Lower lobe of right lung (tissue), 2 donors: ENCODE data around the gene RAB35. TPM values are rescaled to one million over a fixed set of nuclear protein-coding genes. Genes with fewer than 3 reads are reported as not detected.
"Not testable (repeated sequence)": the region's sequence is repeated elsewhere in the genome, so short reads cannot be mapped to it uniquely, and the experiment has no call there.

Experiments used
- ATAC-seq, 2 donors: fragments of 200-7000 bp; cut with Tn5 transposase; one replicate each; pipeline ENCODE4 v1.9.1; 2020 to 2022; ENCODE audit warnings: mild to moderate bottlenecking in 2 of 2, moderate library complexity in 2 of 2
- DNase-seq: peaks from one replicate; pipeline ENCODE4 v3.0.0-alpha.2; 2020
- H3K27ac ChIP-seq: fragments of 200-600 bp; one replicate; pipeline ENCODE4 v1.8.0; 2022
- H3K27me3 ChIP-seq: fragments of 200-600 bp; one replicate; pipeline ENCODE4 v1.8.0; 2022; ENCODE audit warnings: low read depth
- H3K36me3 ChIP-seq: fragments of 200-600 bp; one replicate; pipeline ENCODE4 v1.8.0; 2022; ENCODE audit warnings: mild to moderate bottlenecking
- H3K4me1 ChIP-seq: fragments of 200-600 bp; one replicate; pipeline ENCODE4 v1.8.0; 2022
- H3K4me3 ChIP-seq: fragments of 200-600 bp; one replicate; pipeline ENCODE4 v1.8.0; 2022; ENCODE audit warnings: mild to moderate bottlenecking
- H3K9me3 ChIP-seq: fragments of 200-600 bp; one replicate; pipeline ENCODE4 v1.8.0; 2022
- CTCF ChIP-seq: fragments of 200-600 bp; IDR thresholded peaks from one replicate; pipeline ENCODE4 v1.8.0; 2022; ENCODE audit warnings: antibody characterized with exemption, mild to moderate bottlenecking
- intact Hi-C: fragments of 100-400 bp; cut with DNase I; formaldehyde crosslinking; loops from one replicate; pipeline ENCODE4 v1.11.0; 2022
- microRNA-seq: library from miRNA; unstranded; fragments of <30 nt; microRNA quantifications from one replicate; pipeline ENCODE4 v1.2.0, GENCODE V29; 2020; ENCODE audit warnings: borderline number of aligned reads
- total RNA-seq: library from RNA; stranded (reverse); fragmentation: NEBNext Ultra II Directional; extraction: Animal tissue kit (Norgen Biotek cat#: 25700); gene quantifications from one replicate; pipeline ENCODE4 v1.2.1, GENCODE V29; 2021
- donor health status: DM: no; HTN: yes; CAD: no; lungs with severe emphysema.

The RAB35 gene
- total RNA-seq, 1 donor from 2014 or later: 48.2 TPM

- H3K27ac ChIP-seq: no peak overlapping the region
- intact Hi-C loops: no loop called here
- H3K9me3 ChIP-seq: no peaks in the 10 kb centered on the region
- H3K4me1 ChIP-seq: no peaks in the 10 kb centered on the region
- ATAC-seq (no peak), DNase-seq (no peak)
- H3K36me3 ChIP-seq: no peaks in the 10 kb centered on the region
- H3K27me3 ChIP-seq: no peaks in the 10 kb centered on the region
- H3K4me3 ChIP-seq: no peak overlapping the region
- TF ChIP-seq CTCF: no peak
Measured at GRCh38 chr12:120047072-120047471, 69.5 kb downstream of the RAB35 start.

GRCh38 chr12:120045367-120045766, 71.2 kb downstream of the RAB35 start:
- DNase-seq, intact Hi-C loops, H3K36me3 ChIP-seq, H3K4me3 ChIP-seq, H3K4me1 ChIP-seq, H3K27ac ChIP-seq, H3K27me3 ChIP-seq, H3K9me3 ChIP-seq, ATAC-seq: not testable (repeated sequence)

Small RNA genes lying within 50 kb of the gene (microRNA-seq; reads per million reads assigned to microRNA genes)
- not detected for gene MIR4498

Other genes with a start within 250 kb of the RAB35 start
- gene CIT, start 239.4 kb downstream of the RAB35 start, total RNA-seq: 18.0 TPM
- 9.0 TPM for gene BICDL1, start 127.5 kb downstream of the RAB35 start, total RNA-seq
- 73.6 TPM for gene GCN1, start 78.0 kb upstream of the RAB35 start, total RNA-seq
- gene RPLP0, start 84.4 kb upstream of the RAB35 start, total RNA-seq: 1,285 TPM
- gene PXN, start 149.0 kb upstream of the RAB35 start, total RNA-seq: 105 TPM
- 15,469 TPM for gene RNU4-2, start 175.2 kb upstream of the RAB35 start, total RNA-seq
- gene RNU4-1, start 176.5 kb upstream of the RAB35 start, total RNA-seq: 2,881 TPM
- 2.1 TPM for gene SIRT4, start 185.6 kb upstream of the RAB35 start, total RNA-seq
- 42.2 TPM for gene PLA2G1B, start 211.0 kb upstream of the RAB35 start, total RNA-seq